Hindlimb muscle (tissue), 1 donor: ENCODE data around the gene XIRP1. TPM values are rescaled to one million over a fixed set of nuclear protein-coding genes. Genes with fewer than 3 reads are reported as not detected.
"Not testable (repeated sequence)": the region's sequence is repeated elsewhere in the genome, so short reads cannot be mapped to it uniquely, and the experiment has no call there.

Source experiments
- DNase-seq: peaks from one replicate; pipeline ENCODE4 v3.0.0-alpha.2; 2013
- polyA plus RNA-seq: library from polyadenylated mRNA; unstranded; fragments of 120-200 nt; gene quantifications from one replicate; pipeline ENCODE4 v1.2.1, GENCODE V29; 2013; ENCODE audit not compliant: insufficient read length

XIRP1 gene, protein sequence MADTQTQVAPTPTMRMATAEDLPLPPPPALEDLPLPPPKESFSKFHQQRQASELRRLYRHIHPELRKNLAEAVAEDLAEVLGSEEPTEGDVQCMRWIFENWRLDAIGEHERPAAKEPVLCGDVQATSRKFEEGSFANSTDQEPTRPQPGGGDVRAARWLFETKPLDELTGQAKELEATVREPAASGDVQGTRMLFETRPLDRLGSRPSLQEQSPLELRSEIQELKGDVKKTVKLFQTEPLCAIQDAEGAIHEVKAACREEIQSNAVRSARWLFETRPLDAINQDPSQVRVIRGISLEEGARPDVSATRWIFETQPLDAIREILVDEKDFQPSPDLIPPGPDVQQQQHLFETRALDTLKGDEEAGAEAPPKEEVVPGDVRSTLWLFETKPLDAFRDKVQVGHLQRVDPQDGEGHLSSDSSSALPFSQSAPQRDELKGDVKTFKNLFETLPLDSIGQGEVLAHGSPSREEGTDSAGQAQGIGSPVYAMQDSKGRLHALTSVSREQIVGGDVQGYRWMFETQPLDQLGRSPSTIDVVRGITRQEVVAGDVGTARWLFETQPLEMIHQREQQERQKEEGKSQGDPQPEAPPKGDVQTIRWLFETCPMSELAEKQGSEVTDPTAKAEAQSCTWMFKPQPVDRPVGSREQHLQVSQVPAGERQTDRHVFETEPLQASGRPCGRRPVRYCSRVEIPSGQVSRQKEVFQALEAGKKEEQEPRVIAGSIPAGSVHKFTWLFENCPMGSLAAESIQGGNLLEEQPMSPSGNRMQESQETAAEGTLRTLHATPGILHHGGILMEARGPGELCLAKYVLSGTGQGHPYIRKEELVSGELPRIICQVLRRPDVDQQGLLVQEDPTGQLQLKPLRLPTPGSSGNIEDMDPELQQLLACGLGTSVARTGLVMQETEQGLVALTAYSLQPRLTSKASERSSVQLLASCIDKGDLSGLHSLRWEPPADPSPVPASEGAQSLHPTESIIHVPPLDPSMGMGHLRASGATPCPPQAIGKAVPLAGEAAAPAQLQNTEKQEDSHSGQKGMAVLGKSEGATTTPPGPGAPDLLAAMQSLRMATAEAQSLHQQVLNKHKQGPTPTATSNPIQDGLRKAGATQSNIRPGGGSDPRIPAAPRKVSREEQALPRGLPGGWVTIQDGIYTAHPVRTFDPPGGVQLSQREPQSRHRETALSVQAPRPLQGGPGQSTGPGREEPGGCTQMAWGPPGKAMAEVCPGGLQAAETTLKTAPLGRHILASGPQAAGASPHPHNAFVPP (N-terminal part only)
- polyA plus RNA-seq: 143 TPM

DNA sequence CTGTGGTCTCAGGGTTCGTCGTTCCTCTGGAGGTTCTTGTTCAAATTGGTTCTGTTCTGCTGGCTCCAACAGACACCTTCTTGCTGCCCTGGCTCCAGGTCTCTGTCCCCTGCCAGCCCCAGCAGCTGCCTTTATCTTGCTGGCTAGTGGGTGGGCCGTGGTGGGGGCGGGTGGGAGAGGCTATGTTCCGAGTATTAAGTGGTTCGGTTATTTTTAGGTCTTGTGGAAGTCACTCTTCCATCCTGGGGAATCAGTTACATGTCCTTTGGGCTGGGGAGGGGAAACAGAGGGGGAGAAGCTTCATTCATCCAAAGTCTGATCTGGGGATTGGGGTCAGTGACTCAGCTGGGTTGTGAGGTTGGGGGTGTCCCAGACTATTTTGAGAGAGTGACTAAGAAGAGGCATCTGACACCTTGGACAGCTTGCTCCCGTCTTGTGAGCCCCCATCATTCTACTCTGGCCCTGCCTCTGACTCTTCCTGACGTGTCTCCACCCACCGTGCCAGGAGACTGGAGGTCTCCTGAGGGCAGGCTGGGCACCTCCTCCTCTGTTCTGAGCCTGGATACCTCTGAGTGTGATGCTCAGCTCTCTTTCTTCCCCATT, at the start of gene XIRP1:
TSS of gene XIRP1 (minus strand) at position 106 of the 603 bp plus-strand sequence. CDS start 3,150 bp downstream, outside the sequence.
- no peak for DNase-seq

DNA sequence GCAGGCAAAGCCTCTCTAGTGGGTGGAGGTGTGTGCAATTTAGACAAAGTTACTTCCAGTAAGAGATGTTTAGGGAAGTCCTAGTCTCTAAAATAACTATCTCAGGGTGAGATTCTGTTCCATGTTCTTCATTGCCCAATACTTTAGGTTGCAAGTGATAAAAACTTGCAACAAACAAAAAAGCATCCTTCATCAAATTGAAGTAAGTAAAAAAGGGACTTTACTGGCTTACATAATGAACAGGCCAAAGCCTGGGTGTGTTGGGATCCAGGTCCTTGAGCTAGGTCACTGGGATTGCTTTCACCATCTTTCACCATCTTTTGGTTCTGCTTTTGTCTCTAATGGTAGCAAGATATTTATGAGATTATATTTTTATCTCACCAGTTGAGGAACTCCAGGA, 49.2 kb upstream of the XIRP1 start:
- DNase-seq: no peak

DNA sequence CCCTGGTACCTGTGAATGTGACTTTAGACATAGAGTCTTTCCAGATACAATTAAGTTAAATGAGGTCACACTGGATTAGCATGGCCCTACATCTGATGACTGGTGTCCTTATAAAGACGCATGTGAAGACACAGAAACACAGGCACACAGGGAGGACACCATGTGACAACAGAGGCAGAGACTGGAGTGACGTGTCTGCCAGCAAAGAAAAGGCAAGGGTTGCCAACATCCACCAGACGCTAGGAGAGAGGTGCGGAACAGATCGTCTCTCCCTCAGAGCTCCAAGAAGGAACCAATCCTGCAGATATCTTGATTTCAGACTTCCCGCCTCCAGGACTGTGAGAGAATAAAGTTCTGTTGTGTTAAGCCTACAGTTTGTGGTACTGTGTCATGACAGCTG, 44.6 kb upstream of the XIRP1 start:
- no peak for DNase-seq

DNA sequence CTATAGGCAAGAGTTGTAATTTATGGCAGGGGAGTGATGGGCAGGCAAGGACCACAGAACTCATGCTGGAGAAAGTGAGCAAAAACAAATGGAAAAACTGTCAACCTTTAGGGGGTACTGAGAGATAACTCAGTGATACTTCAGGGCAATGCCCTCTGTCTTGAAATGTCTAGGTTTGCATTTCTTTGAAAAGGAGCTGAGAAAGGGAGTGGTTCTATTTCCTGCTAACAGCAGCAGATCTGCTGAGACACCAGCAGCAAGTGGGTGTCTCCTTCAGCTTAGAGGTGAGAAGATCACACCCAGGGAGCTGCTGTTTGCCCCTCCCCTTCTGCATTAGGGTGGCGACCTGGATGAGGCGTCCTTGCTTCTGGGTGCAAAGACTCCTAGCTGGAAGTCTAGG, 42.3 kb upstream of the XIRP1 start:
- no peak for DNase-seq

DNA sequence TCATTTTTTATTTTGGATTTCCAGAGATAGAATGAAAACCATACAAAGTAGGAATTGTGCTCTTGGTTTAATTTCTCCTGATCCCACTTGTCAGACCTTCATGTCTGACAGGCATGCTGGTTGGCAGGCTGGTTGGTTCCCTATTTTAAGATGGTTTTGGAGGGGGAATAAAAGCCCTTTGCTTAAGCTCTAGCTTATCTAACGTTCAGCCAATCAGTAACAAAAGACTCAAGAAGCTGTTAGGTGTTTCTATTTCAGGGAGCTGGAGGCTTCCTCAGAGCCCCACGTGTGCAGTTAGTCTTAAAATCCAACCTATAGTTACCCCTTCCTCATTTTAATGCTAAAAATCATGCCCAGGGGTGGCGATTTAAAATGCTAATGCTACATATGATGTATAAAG, 40.5 kb upstream of the XIRP1 start:
- no peak for DNase-seq

DNA sequence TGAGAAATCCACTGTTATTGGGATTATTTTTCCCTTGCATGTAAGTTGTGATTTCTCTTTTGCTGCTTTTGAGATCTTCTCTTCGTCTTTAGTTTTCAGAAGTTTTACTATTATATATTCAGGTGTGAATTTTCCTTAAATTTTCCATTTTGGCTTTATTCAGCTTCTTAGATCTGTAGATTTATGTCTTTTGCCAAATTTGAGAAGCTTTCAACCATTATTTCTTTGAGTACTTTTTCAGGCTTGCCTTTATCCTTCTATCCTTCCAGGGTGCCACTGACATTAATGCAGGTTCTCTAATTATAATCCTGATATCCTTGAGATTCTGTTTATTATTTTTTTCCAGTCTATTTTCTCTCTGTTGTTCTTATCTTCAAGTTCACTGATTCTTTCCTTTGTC, 38.1 kb upstream of the XIRP1 start:
- no peak for DNase-seq

DNA sequence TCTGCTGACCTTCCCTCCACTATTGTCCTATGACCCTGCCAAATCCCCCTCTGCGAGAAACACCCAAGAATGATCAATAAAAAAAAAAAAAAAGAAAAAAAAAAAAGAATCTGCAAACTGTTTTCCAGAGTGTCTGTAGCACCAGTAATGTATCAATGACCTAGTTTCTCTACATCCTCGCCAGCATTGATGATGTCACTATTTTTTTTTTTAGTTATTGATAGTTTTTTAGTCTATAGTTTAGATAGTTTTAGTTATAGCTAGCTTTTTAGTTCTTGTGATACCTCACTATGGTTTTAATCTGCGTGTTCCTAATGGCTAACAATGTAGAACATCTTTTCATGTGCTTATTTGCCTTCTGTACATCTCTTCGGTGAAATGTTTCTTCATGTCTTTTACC, 36.1 kb upstream of the XIRP1 start:
- no peak for DNase-seq

DNA sequence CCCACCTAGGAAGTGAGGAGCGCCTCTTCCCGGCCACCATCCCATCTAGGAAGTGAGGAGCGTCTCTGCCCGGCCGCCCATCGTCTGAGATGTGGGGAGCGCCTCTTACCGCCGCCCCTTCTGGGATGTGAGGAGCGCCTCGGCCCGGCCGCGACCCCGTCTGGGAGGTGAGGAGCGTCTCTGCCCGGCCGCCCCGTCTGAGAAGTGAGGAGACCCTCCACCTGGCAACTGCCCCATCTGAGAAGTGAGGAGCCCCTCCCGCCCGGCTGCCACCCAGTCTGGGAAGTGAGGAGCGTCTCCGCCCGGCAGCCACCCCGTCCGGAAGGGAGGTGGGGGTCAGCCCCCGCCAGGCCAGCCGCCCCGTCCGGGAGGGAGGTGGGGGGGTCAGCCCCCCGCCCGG, 35.2 kb upstream of the XIRP1 start:
- DNase-seq: not testable (repeated sequence)

DNA sequence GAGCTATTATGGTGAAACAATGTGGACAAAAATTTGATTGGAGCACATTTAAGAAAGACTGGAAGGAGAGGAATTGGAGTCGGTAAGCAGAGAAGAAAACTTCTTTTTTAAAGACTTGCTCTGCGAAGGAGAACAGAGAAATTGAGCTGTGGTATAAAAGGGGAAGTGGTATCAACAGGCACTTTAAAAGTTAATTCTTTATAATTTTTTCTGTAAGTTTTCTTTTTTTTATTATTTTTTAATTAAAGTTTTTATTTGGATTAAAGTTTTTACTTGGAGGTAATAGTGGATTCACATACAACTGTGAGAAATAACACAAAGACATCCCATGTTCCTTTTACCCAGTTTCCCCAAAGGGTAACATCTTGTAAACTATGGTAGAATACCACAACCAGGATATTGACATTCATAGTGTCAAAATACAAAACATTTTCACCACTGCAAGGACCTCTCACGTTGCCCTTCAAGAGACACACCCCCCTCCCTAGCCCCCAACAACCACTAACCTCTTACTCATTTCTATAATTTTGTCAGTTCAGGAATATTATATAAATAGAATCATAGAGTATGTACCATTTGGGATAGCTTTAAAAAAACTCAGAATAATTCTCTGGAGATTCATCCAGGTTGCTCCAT, 33.8 kb upstream of the XIRP1 start:
- no peak for DNase-seq

DNA sequence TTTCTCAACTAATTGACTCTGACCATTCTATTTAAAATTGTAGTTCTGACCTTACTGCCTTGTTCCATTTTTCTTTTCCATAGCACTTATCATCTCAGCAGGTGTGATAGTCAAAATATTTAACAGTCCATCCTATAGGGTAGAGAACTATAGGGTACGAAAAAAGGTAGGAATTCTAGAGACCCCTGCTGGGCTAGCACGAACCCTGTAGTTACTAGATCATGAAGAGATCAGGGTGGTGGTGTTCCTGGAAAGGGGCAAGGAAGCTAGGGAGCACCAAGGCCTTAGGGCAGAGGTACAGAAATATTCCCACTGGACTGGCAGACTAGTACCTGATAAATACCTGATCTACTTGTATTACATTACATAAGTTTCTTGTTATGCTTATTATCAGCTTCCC, 31.9 kb upstream of the XIRP1 start:
- no peak for DNase-seq

DNA sequence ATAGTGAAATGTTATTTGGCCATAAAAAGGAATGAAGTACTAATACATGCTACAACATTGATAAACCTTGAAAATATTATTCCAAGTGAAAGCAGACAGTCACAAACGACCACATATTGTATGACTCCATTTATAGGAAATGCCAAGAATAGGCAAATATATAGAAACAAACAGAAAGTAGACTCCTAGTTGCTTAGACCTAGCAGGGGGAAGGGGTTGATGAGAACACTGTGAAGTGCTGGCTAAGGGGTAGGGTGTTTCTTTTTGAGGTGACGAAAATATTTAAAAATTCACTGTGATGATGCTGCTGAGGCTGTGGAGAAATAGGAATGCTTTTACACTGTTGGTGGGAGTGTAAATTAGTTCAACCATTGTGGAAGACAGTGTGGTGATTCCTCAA, 30.5 kb upstream of the XIRP1 start:
- no peak for DNase-seq

DNA sequence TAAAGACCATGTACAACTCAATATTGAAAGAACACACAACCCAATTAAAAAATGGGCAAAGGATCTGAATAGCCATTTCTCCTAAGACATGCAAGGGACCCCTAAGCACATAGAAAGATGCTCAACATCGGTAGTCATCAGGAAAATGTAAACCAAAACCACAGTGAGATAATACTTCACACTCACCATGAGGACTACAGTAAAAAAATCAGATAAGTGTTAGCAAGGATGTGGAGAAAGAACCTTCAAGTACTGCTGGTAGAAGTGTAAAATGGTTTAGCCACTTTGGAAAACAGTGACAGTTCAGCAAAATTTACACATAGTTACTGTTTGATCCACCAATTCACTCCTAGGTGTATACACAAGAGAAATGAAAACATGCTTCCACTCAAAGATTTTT, 30.1 kb upstream of the XIRP1 start:
- no peak for DNase-seq

DNA sequence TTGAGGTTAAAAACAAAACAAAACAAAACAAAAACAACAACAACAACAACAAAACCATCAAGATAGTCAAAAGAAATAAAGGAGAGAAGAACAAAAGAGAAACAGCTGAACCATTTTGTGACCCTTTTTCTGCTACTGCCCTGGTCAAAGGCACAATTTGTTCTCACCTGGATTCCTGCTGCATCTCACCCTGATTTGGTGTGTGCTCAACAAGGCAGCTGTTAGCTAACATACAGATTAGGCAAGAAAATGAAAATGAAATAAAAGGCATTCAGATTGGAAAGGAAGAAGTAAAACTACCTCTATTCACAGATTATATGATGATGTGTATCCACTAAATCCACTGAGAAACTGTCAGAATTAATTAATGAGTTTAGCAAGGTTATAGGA, 28.7 kb upstream of the XIRP1 start:
- no peak for DNase-seq

DNA sequence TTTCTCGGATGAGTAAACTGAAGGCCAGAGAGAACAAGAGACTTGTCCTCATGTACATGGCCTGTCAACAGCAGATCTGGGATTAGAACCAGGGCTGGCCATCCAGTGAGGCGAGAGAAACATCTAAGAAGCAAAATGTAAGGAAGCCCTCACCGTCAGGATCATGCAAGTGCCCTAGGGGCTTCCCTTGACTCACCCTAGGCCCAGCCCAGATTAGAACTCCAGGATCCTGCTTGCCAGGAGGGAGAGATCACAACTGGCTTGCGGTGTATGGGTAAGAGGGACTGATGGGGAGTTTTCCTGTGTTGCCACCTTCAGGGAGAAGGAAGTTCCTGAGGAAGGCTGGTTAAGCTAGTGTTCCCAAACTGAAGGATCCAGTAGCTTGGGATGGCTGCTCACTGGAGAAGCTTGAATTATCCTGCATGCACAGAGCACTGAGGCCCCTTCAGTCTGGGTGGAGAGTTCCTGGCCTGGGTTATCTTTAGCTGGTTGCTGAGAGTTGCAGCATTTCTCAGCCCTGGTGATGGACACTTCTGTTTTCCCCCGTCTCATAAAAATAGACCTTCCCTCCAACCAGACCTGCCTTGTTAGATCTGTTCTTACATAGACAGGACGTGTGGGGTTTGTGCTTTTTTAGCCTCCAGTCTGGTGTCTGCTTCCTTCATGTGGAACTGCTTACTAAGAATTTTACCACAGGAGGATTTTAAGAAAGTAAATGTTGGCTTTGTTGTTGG, 28.2 kb upstream of the XIRP1 start:
- DNase-seq: peak; percentile 15

DNA sequence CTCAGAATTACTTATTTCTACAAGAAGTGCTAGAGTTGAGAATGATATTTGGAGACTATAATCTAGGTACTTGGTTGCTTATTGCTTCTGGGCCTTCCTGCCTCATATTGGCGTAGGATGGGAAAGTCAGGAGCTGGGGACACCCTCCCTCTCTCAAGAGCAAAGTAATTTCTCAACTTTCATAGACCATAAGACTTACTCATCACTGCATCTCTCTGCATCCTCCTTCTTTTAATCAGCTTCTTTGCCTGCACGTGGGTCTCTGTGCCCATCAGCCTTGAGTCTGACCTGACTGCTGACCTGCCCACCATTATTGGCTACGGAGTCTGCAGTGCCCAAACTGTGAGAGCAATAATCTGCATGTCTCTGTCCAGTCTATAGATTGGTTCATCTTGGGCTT, 27.3 kb upstream of the XIRP1 start:
- DNase-seq: no peak

DNA sequence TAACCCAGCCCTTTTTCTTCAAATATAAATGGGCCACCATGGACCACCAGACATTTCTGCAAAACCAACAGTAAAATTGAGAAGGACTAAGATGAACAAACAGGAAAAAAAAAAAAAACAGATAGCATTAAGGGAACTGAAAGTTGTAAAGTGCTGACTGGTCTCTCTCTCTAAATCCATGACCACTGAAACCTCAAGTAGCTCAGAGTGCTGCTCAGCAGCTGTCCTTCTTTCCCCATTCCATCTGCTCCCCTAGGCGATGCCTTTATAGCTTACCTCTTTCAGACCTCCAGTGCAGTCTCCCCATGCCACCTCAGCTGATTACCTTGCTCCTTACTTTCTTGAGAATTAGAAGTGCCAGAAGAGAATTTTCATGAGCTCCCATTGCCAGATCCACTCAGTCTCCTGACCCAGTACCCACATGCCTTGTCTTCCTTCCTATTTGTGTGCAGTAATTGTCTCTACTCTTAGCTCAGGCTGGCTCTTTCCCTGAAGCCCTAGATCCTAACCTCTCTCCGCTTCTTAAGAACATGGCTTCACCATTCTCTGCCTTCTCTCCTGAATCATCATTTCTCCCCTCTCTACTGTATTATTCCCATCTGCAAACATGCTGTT, 23.9 kb upstream of the XIRP1 start:
- no peak for DNase-seq

DNA sequence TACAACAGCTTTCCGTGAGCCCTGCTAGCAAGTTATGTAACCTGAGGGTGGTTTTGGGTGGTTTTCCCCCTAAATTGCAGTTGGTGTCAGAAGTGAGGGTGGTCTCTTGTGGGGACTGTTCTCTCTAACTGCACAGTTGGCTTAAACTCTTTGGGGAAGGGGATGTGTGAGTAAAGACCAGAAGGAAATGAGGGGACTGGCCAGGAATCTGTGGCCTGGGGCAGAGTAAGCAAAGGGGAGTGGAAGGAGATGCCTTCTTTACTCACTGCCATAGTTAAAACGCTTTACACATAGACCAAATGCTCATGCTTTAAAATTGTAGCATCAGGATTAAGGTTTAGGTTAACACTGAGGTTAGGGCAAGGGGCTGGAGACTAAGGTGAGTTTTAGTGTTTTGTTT, 21.2 kb upstream of the XIRP1 start:
- DNase-seq: no peak

DNA sequence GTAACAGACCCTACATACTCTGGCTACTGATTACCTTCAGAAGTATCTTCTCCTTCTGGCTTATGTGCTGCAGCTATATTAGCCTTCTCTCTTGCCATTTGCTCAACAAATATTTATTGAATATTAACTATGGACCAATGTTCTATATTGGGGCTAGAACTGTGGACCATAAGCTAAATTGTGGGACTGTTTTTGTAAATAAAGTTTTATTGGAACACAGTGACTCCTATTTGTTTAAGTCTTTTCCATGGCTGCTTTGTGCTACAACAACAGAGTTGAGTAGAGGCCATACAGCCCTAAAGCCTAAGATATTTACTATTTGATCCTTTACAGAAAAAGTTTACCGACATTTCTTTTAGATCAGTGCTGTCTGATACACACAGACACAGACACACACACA, 20.3 kb upstream of the XIRP1 start:
- DNase-seq: no peak

DNA sequence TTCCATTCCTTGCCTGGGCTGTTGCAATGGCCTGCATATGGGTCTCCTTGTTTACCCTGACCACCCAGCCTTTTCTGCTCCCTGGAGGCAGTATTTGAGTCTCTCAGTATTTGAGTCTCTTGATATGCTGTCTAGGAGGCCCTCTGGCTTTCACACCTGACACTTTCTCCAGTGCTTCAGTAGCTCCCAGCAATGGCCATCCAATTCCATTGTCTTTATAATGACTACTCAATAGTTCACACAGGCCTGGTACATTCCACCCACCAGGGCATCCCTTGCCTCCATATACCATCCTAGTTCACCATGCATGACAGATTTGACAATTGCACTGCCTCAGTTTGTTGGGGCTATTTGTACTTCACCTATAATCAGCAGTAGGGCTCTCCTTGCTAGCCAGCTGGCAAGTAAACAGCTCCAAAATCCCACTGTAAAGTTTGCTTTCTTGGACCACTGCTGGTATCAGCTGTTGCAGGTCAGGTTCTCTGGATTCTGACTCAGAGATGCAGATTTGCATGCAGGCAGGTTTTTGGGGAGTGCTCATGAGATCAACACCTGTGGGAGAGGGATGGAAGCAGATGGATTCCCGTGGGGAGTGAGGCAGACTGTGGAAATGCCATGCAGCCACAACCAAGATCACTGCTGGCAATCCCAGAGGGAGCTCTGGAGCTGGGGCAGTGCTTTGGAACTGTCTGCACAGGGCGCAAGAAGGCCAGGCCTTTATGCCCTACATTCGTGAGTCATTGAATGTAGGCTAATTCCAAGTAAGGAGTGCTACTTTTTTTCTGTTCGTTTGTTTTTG, 19.1 kb upstream of the XIRP1 start:
- DNase-seq: no peak

DNA sequence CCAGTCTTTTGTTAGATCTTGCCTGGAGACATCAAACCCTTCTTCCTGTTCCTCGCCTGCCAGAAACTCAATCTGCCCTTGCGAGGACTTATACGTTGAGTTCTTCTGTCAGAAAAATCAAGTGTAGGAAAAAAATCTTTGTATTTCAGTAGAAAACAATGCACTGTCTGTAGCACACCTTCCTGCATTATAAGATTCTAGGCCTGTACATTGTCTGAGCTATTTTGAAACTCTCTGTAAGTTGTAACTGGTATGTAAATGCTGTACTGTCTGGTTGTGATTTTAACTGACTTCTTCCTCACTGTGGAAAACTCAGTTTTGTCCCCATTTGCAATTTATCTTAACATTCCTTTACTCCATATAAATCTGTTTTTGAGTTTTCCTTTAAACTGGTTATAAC, 17.7 kb upstream of the XIRP1 start:
- DNase-seq: no peak
